Hematopoietic multipotent progenitor cell treated with erythropoietin and hydrocortisone succinate and interleukin-3 and kit ligand, for 15 days (in vitro differentiated cells): ENCODE results near the gene CACNA2D3.

Source experiments
- DNase-seq: peaks from one replicate; pipeline ENCODE4 v3.0.0-alpha.2; 2015; ENCODE audit warnings: low spot score

Gene CACNA2D3

DNA sequence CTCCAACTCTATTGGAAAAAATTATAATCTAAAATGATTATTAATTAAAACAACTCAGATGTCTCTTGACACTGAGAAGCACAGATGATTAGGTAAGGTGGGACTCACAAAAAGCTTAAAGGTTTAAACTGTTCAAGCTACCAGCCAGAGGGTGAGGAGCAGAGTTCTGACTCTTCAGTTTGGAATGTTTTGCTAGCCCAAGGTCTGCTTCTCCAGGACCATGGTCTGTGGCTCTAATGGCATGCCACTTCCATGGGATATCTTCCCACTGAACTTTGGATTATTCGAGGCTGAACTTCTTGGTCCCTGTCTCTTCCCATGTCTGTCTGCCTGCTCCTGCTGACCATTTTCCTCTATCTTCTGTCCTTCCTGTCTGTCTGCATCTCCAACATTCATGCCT is 49.2 kb downstream of the CACNA2D3 start:
- DNase-seq, result no peak

DNA sequence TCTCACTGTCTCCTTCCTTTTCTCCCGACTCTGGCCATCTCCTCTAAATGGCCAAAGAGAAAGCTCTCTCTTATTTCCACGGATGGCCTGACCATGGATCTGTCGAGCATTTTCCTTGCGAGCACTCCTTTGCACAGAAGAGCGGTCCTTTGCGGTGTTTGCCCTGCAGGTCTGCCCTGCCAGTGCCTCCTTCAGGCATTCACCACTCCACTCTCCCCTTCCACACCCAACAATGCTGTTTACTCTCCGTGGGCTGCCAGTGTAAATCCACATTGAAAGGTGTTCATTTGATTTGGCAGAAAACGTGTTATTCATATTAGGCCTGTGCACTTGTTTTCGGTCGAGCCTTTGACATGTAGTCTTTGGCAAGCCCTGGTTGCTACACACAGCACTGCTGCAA is 49.6 kb downstream of the CACNA2D3 start:
- DNase-seq, result no peak

- DNase-seq, result no peak
Observed at GRCh38 chr3:54173371-54173770, 51.0 kb downstream of the CACNA2D3 start.

DNA sequence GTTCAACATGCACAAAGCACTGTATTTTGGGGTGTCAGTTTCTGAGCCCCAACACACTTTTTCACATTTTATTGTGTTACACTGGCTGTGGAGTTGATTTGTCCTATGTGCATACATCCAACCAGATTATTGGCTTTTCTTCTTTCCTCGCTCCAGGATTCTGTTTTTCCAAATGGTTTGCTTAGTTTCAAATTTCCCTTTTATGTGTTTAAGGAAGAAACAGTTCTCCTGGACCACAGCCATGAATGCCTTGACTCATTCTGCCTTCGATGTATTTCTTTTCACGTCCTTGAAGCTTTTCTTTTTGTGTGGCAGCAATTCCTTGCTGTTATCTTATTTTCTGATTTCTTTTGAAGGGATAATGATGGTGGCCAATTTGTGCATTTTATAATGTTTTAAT is 53.8 kb downstream of the CACNA2D3 start:
- DNase-seq, result no peak

- no peak for DNase-seq
Observed at GRCh38 chr3:54177816-54178215, 55.5 kb downstream of the CACNA2D3 start.

DNA sequence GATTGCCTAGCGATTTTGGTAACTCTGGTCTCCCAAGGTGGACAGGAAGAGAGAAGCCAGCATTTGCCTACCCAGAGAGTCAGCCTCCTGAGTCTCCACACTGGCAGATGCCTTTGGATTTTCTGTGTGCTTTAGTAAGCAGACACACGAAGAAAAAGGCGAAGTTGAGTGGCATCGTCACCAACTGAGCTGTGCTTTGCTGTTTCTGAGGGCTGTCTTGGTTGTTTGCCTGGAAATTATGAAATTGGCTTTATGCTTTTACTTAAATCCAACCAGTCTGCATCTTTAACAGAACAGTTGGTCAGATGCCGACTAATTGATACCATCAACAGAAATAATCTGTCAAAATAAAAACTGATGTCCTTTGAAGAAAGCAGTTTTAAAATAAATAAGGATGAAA is 56.0 kb downstream of the CACNA2D3 start:
- no peak for DNase-seq

DNA sequence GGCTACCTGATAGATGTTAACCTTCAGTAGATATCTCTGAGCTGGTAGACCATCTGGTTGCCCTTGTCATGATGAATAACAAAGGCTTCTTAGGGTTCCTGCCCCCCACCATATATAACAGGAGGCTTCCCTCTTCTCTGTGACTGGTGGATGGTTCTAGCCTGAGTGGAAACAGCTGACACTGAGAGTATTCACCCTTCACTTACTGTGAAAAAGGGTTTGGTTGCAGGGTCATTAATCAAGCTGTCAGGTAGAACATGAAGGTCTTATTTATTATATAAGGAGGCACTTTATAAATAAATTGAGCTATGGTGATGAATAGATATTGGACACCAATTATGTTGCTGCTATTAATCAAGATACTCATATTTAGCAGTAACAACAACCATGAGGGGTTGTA is 58.6 kb downstream of the CACNA2D3 start:
- DNase-seq, result no peak

DNA sequence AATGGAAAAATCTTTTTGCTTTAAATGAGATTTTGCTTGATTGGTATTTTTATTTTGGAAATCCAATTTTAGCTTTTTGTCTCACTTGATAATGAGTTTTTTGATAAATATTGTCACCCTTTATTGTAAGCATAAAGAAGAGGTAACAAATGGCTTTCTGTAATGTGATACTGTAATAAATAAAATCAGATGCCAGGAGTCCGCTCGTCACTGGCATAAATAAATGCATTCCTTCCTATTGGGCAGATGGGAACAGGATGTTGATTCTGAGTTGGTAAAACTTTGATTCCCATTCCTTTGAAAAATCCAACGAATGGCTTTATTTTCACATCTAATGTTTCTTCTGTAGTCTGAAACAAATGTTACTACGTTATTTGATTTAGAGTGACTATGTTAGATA is 59.9 kb downstream of the CACNA2D3 start:
- DNase-seq, result no peak

- DNase-seq, result no peak
Observed at GRCh38 chr3:54185740-54186139, 63.4 kb downstream of the CACNA2D3 start.

GRCh38 chr3:54188176-54188791 is 65.9 kb downstream of the CACNA2D3 start:
- peak; percentile 21 for DNase-seq

DNA sequence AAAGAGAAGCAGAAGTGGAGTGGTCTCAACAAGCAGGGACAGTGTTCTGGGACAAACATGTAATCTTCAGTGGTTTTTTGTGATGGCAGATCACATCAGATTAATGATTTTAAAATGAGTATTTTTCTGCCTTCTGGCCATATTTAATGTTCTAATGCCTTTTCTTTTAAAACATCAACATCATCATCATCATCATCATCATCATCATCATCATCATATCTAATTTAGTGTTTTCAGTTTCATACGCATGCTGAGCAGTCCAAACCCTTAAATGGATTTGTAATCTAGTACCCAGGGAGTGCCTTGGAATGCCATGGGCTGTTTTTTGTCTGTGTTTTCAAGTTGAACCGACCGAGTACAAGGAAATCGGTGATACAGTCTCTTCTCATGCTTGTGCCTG is 68.9 kb downstream of the CACNA2D3 start:
- no peak for DNase-seq

- DNase-seq, result no peak
Observed at GRCh38 chr3:54192026-54192425, 69.7 kb downstream of the CACNA2D3 start.

GRCh38 chr3:54193093-54193492 is 70.7 kb downstream of the CACNA2D3 start:
- no peak for DNase-seq

GRCh38 chr3:54196360-54196991 is 74.1 kb downstream of the CACNA2D3 start:
- DNase-seq, result no peak

- DNase-seq, result no peak
Observed at GRCh38 chr3:54197509-54197908, 75.2 kb downstream of the CACNA2D3 start.

DNA sequence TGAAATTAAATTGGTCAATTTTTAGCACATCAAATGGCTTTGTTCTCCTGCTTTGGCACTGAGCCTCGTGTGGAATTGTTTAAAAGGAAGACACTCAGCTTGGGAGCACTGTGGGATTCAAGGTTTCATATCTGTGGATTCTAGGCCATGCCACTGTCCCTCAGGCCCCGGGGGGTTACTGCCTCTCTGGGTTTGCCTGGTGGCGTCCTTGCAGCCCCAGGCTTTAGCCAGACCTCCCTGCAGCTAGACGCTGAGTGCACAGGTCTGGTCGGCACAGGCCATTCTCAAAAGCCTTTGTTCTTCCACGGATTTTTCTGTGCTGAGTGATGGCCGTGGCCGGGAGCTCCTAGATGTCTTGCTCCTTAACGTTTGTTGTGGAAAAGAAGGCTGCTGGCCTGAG is 76.2 kb downstream of the CACNA2D3 start:
- DNase-seq, result no peak

GRCh38 chr3:54202054-54202453 is 79.7 kb downstream of the CACNA2D3 start:
- no peak for DNase-seq

DNA sequence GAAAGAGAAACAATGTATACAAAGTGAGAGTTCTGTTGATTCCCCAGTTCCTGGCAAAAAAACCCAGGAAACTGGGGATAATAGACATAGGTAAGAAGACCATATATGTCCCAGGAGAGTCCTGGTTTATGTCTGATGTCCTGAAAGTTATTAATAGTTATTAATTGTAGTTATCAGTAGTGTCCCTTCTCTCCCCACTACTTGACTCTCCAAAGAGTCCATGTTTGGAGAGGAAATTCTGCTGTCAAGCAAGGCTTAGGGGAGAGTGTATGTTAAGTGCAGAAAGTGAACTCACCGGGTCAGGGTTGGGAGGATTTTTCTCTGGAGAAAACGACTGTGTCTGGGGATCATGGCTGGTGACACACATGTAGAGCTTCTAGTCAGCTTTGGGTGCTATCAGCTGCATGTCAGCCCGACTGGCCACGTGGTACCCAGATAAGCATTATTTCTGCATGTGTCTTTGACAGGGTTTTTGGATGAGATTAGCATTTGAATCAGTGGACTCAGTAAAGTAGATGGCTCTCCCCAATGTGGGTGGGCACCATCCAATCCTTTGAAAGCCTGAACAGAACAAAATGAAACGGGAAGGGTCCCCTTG is 80.4 kb downstream of the CACNA2D3 start:
- no peak for DNase-seq

DNA sequence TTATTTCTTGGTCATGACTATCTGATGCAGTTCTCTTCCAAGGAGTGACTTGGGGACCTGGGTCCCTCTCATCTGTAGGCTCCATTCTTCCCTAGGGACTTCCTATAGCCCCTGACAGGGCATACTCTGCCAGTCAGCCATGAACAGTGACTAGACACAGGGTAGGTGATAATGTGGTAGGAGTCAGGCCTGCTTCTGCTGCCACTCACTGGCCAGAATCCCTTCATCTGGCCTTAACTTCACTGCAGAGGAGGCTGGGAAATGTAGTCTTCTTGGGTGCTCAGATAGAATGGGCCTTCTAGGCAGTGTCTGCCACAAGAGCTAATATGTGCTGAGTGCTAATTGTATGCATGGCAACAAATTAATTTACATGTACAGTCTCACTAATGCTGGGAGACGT is 84.5 kb downstream of the CACNA2D3 start:
- no peak for DNase-seq

DNA sequence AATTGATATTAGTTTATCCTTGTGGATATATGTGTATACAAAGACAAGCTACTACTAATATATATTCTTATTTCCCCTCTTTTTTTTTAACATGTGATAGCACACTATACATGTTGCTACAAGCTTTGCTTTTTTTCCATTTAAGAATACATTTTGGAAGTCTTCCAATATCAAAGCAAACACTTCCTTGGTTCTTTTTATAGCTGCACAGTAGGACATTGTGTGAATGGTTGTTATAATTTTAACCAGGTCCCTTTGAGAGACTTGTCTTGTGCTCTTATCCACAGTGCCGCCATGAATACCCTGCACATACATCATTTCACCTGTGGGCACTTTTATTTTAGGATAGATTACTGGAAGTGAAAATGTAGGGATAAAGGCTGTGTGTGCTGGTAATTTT is 88.7 kb downstream of the CACNA2D3 start:
- no peak for DNase-seq

- DNase-seq, result no peak
Observed at GRCh38 chr3:54212723-54213122, 90.4 kb downstream of the CACNA2D3 start.

DNA sequence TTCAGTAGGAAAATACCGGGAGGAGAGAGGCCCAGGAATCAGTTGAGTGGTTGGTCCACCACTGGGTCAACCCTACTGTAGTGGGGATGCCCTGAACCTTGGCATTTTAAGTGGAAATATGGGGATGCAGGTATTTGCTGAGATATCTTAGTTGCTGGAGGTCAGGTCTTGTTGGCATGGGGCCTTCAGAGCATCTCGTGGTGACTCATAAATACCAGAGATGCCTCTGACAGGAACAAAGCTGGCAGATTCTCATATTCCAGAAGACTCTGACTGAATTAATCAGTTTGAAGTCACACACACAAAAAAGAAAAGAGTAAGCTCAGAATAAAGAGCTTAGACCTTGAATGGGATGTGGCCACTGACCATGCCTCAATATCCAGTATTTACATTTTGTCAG is 91.6 kb downstream of the CACNA2D3 start:
- DNase-seq, result no peak

DNA sequence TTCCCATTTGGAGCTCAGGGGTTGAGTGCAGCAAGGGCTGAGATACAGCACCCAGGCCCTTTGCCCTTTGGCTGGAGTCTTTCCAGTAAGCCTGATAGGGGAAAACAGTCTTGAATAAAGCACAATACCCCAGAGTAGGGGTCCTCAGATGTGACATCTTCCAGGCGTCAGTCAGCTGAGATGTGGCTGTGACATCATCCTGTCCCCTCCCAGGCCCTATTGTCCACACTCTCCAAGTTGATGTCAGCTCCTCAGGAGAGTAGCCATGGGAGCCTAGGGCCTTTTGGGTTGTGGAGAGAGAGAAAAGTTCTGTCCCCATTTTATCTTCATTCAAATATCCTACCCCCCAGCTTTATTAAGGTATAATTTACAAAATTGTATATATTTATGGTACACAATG is 92.5 kb downstream of the CACNA2D3 start:
- no peak for DNase-seq

DNA sequence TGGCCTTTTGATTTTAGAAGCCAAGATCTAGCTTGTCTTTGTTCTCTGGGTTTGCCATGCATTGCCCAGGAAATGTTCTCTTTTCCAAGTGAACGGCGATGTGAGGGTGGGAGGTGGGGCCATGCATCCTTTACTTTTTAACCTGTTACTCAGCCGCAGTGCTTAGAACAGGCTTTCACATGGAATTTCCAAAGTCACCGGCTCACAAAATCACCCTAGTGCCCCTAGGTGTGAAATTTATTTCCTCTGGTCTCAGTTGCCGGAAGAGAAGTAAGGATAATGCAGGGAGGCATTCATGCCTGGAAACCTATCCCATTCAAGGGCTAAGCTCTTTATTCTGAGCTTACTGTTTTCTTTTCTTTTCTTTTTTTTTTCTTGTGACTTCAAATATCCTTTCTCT is 93.2 kb downstream of the CACNA2D3 start:
- DNase-seq, result no peak
